NCI-H2196 (cell line): ENCODE measurements around the gene BCAS2.

Experiments
- DNase-seq: peaks from one replicate; lab custom pipeline; 2025; ENCODE audit not compliant: unreplicated experiment; lab: John Stamatoyannopoulos, UW

BCAS2 gene

GRCh38 chr1:114559356-114559755 lies 22.1 kb downstream of the BCAS2 start:
- DNase-seq: no peak

DNA sequence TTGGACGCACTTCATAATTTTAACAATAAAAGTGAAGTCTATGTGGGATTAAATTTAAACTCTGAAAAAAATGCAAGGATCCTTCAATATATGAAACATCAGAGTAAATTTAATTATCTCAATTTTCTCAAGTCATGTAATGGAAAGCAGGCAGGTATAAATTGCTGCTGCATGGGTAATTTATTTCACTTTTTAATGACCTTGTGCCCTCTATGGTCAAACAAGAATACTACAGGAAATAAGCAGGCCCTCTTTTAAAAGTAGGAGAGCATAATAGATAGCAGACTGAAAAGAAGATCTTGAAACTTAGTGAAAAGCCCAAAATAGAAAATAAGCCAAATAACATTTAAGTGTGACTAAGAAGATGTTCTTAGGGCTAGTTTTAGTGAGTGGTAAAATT lies 22.9 kb downstream of the BCAS2 start:
- DNase-seq: peak; percentile 3

DNA sequence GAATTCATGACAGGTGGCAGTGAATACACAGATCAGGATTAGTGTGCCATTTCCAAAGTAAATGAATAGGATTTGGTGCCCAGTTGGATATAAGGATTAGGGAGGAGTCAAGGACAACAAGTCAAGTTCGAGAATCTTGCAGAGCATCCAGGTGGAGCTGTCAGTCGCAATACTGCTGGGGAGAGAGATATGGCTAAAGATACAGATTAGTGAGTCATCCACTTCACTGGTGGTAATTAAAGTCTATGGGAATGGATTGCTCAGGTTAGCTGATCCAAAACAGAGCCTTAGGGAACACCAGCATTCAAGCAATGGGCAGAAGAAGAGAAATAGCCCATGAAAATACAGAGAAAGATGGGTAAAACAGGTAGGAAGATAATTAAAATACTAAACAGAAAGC lies 26.8 kb downstream of the BCAS2 start:
- DNase-seq: no peak

- DNase-seq: no peak
These were observed 29.2 kb downstream of the BCAS2 start for GRCh38 chr1:114552106-114552639.

GRCh38 chr1:114551400-114551799 lies 30.0 kb downstream of the BCAS2 start:
- no peak for DNase-seq

DNA sequence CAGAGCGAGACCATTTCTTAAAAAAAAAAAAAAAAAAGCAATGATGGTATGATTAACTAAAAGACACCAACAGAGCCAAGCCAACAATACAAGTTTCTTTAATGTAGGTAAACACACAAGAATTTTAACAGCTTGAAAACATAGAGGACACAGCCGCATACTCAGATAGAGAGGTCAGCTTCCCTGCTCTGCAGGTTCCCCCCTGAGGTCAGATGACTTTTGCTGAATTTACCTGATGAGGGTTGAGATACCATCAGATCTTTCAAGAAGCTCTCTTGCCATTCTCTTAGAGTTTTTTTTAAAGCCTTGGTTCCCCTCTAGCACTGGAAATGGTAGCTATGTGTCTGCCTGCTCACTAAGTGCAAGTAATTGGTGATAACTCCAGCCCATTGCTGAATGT lies 31.1 kb downstream of the BCAS2 start:
- DNase-seq: no peak

- no peak for DNase-seq
These were observed 32.3 kb downstream of the BCAS2 start for GRCh38 chr1:114549137-114549536.

DNA sequence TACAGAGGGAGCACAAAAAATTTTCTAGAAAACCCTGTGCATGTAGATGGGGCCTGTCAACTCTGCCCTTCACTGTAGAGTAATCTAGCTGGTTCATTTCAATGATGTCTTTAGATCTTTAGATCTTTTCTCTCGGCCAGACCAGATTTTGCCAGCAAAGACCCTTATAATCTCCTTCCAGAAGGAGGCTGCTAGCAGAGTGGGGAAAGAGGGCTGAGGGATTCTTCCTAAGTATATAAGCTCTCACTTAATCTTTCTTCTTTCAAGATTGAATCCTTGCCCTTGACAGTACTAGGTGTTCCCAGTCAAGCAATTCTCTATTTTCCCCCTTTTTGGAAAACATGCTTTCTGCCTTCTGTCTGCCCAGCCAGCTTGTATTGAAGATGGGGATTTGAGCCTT lies 34.3 kb downstream of the BCAS2 start:
- no peak for DNase-seq

GRCh38 chr1:114545796-114546195 lies 35.6 kb downstream of the BCAS2 start:
- no peak for DNase-seq

GRCh38 chr1:114545315-114545714 lies 36.1 kb downstream of the BCAS2 start:
- DNase-seq: no peak

DNA sequence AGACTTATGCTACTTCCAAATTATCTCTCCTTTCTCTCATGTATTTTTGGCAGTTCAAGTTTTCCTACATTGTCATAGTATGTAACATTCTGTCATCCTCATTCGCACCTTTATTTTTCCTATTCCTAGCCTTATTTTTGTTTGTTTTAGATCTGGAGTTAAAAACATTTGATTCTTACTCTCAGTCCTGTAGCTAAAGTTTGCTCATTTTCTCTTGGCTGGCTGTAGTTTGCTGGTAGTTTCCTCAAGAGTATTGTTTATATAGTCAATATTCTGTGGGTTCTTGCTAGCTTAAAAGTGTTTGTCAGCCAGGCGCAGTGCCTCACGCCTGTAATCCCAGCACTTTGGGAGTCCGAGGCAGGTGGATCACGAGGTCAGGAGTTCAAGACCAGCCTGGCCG lies 40.6 kb downstream of the BCAS2 start:
- DNase-seq: no peak

- DNase-seq: no peak
These were observed 41.1 kb downstream of the BCAS2 start for GRCh38 chr1:114540272-114540671.

DNA sequence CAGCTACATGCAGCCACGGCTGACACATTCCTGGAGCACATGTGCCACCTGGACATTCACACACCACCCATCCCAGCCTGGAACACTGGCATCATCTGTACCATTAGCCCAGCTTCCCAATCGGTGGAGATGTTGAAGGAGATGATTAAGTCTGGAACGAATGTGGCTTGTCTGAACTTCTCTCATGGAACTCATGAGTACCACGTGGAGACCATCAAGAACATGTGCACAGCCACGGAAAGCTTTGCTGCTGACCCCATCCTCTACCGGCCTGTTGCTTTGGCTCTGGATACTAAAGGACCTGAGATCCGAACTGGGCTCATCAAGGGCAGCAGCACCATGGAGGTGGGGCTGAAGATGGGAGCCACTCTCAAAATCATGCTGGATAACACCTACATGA lies 45.4 kb downstream of the BCAS2 start:
- no peak for DNase-seq

DNA sequence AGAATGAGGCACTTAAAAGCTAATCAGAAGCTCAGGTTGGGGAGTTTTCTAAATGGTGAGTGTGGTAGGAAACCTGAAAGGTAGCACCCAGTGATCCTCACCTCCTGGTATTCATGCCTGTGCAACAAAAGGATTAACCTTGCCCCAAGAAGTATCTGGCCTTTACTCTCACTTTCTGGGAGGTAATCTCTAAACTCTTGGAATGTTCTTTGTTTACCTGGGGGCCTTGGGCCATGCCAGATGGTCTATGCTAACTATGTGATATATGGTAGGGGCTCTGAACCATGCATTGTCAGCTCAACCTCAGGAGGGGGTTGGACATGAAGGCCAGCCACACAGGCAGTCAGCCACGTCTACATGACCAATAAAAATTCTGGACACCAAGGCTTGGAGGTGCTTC lies 46.0 kb downstream of the BCAS2 start:
- no peak for DNase-seq

- DNase-seq: no peak
These were observed 50.3 kb downstream of the BCAS2 start for GRCh38 chr1:114531094-114531493.

DNA sequence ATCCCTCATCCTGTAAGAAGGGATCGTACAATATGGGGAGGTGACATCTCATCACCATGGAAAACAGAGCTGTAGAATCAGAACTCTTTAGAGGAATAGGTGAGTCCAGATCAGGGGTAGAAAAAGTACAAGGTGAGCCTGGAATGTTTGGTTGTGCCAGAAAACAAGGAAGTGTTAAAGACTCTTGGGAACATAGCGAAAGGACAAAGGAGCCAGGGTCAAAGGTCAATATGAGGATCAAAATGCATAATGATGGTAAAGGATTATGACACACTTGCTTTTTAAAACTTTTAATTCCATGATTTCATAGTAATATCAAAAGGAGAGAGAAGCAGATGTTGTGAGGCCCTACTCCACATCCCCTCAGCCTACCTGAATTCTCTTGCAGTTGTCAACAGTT lies 51.2 kb downstream of the BCAS2 start:
- no peak for DNase-seq

DNA sequence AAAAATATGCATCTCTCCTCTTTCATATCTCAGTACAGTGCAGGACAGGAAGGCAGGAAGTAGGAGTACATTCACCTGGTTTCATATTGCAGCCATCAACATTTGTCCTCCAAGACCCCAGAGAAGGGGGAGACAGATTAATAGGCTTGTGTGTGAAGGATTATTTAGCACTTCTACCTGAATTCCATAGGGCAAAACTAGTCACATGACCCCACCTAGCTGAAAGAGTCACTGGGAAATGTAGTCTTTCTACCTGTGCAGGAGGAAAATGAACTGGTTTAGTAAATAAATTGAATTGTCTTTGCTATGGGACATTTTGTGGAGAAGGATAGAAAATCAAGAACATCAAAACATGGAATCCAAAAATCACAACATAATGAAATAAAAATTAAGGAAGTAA lies 56.5 kb downstream of the BCAS2 start:
- no peak for DNase-seq

DNA sequence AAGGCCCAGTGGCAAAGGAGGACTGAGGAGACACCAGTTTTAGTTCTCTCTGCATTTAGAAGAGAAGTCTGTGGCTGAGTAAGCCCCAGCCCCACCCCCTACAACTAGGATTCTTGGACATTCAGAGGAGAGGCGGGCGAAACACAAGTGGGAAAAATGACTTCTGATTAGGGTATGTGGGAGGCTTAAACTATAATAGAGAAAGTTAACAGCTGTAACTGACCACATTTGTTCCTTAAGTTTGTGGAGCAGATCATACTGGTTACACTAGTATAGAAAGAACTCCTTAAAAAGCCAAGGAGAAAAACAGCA lies 59.2 kb downstream of the BCAS2 start:
- DNase-seq: no peak

- no peak for DNase-seq
These were observed 59.8 kb downstream of the BCAS2 start for GRCh38 chr1:114521396-114522263.
